Activated T-cell treated with anti-CD3 and anti-CD28 coated beads, Interleukin-2, amount 50 U/mL, for 24 hours (primary cell): ENCODE measurements around the gene RBM28.

Source experiments
- DNase-seq: peaks from one replicate; pipeline ENCODE4 v3.0.0-alpha.2; 2020
- H3K27ac Mint-ChIP-seq: 2 replicates; pipeline ENCODE4 v1.8.0; 2020; ENCODE audit warnings: mild to moderate bottlenecking, mixed read lengths
- H3K27me3 Mint-ChIP-seq: 2 replicates; pipeline ENCODE4 v1.8.0; 2020; ENCODE audit warnings: mixed read lengths
- H3K36me3 Mint-ChIP-seq: 2 replicates; pipeline ENCODE4 v1.8.0; 2020; ENCODE audit warnings: low read depth, mixed read lengths
- H3K4me1 Mint-ChIP-seq: 2 replicates; pipeline ENCODE4 v1.8.0; 2020; ENCODE audit warnings: low read depth, mixed read lengths
- H3K4me3 Mint-ChIP-seq: 2 replicates; pipeline ENCODE4 v1.8.0; 2020; ENCODE audit warnings: mild to moderate bottlenecking, moderate library complexity, mixed read lengths
- H3K9me3 Mint-ChIP-seq: 2 replicates; pipeline ENCODE4 v1.8.0; 2020; ENCODE audit warnings: mixed read lengths

RBM28 gene, protein sequence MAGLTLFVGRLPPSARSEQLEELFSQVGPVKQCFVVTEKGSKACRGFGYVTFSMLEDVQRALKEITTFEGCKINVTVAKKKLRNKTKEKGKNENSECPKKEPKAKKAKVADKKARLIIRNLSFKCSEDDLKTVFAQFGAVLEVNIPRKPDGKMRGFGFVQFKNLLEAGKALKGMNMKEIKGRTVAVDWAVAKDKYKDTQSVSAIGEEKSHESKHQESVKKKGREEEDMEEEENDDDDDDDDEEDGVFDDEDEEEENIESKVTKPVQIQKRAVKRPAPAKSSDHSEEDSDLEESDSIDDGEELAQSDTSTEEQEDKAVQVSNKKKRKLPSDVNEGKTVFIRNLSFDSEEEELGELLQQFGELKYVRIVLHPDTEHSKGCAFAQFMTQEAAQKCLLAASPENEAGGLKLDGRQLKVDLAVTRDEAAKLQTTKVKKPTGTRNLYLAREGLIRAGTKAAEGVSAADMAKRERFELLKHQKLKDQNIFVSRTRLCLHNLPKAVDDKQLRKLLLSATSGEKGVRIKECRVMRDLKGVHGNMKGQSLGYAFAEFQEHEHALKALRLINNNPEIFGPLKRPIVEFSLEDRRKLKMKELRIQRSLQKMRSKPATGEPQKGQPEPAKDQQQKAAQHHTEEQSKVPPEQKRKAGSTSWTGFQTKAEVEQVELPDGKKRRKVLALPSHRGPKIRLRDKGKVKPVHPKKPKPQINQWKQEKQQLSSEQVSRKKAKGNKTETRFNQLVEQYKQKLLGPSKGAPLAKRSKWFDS

GRCh38 chr7:128343554-128344430 lies at the start of gene RBM28:
TSS of gene RBM28 (minus strand) at chr7:128343908. CDS start at chr7:128343793, 115 bp downstream.
- Mint-ChIP-seq H3K9me3 (no peaks in the 10 kb centered on the region), H3K4me3 (peak within 1 kb of the TSS; percentile 98), H3K27ac (peak within 1 kb of the TSS; percentile 98), H3K36me3 (peaks cover 45% of the 10 kb centered on the region), H3K27me3 (no peaks in the 10 kb centered on the region), H3K4me1 (peaks cover 32% of the 10 kb centered on the region)
- DNase-seq = peak; percentile 90

- Mint-ChIP-seq H3K9me3 (no peaks in the 10 kb centered on the region), H3K27me3 (peaks cover 7% of the 10 kb centered on the region), H3K36me3 (peaks cover 54% of the 10 kb centered on the region), H3K4me1 (no peaks in the 10 kb centered on the region), H3K27ac (peak overlapping the region; percentile 37), H3K4me3 (no peak overlapping the region)
- no peak for DNase-seq
These were observed 49.0 kb upstream of the RBM28 start for GRCh38 chr7:128392446-128393327.

DNA sequence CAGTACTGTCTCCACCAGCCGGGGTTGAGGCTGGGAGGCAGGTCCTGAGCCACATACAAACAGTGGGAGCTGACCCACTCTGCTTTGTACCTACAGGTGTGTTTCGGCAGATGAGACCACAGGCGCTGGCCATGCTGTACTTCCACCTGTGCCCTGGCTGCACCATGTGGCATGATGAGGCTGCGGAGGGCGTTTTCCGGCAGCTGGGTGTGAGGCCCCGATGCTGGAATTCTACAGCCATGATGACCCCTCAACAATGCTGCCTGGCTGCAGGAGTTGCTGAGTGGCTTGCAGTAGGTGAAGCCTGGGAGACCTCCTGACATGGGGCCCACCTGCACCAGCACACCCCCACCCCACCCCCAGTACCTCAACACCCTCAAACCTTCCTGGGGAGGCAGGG lies 48.1 kb upstream of the RBM28 start:
- Mint-ChIP-seq H3K4me1 (no peaks in the 10 kb centered on the region), H3K9me3 (no peaks in the 10 kb centered on the region), H3K4me3 (no peak overlapping the region), H3K27me3 (peaks cover 7% of the 10 kb centered on the region), H3K27ac (no peak overlapping the region), H3K36me3 (peaks cover 45% of the 10 kb centered on the region)
- peak; percentile 30 for DNase-seq

DNA sequence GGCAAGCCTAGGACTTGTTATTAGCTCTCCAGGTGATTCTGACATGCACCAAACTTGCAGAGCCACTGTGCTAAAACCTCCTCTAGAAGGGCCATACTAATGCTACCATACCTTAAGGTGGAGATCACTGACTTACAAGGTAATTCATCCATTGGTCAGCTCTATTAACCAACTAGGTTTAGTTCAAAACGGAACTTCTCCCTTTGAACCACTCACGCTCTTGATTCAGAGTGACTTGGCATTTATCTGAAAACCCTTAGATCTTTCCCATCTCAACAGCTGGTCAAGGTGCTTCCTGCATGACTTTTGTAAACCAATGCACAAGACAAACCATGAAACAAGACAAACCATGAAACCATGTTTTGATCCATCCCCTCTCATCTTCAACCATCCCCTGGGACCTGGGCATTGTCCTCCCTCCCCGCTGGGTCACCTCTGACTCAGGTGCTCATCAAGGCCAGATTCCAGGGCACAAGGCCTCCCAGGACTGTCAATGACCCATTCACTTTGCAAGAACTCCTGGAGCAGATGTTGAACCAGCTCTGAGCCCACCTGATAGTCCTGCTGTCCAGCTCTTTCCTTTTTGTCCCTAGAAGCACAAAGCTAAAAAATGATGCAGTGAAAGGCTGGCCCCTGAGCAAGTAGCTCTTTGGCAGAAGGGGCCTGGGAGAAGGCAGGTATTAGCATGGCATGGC lies 47.3 kb upstream of the RBM28 start:
- Mint-ChIP-seq H3K9me3 (no peaks in the 10 kb centered on the region), H3K4me3 (no peak overlapping the region), H3K36me3 (peaks cover 38% of the 10 kb centered on the region), H3K27ac (peak overlapping the region; percentile 4), H3K4me1 (no peaks in the 10 kb centered on the region), H3K27me3 (peaks cover 7% of the 10 kb centered on the region)
- DNase-seq = no peak

- H3K27ac Mint-ChIP-seq = no peak overlapping the region
- H3K9me3 Mint-ChIP-seq = no peaks in the 10 kb centered on the region
- H3K4me1 Mint-ChIP-seq = no peaks in the 10 kb centered on the region
- no peak overlapping the region for H3K4me3 Mint-ChIP-seq
- H3K27me3 Mint-ChIP-seq = peaks cover 7% of the 10 kb centered on the region
- peak; percentile 27 for DNase-seq
- peaks cover 25% of the 10 kb centered on the region for H3K36me3 Mint-ChIP-seq
These were observed 46.1 kb upstream of the RBM28 start for GRCh38 chr7:128389618-128390329.

- Mint-ChIP-seq H3K4me3 (no peak overlapping the region), H3K4me1 (no peaks in the 10 kb centered on the region), H3K27me3 (peaks cover 7% of the 10 kb centered on the region), H3K27ac (no peak overlapping the region), H3K36me3 (peaks cover 19% of the 10 kb centered on the region), H3K9me3 (no peaks in the 10 kb centered on the region)
- DNase-seq = no peak
These were observed 45.4 kb upstream of the RBM28 start for GRCh38 chr7:128389085-128389617.

GRCh38 chr7:128388145-128388485 lies 44.4 kb upstream of the RBM28 start:
- H3K9me3 Mint-ChIP-seq = no peaks in the 10 kb centered on the region
- no peak overlapping the region for H3K4me3 Mint-ChIP-seq
- peaks cover 12% of the 10 kb centered on the region for H3K36me3 Mint-ChIP-seq
- peaks cover 7% of the 10 kb centered on the region for H3K27me3 Mint-ChIP-seq
- no peak for DNase-seq
- no peaks in the 10 kb centered on the region for H3K4me1 Mint-ChIP-seq
- H3K27ac Mint-ChIP-seq = no peak overlapping the region

- Mint-ChIP-seq H3K36me3 (peaks cover 8% of the 10 kb centered on the region), H3K4me3 (no peak overlapping the region), H3K27me3 (peaks cover 7% of the 10 kb centered on the region), H3K4me1 (no peaks in the 10 kb centered on the region), H3K27ac (no peak overlapping the region), H3K9me3 (no peaks in the 10 kb centered on the region)
- DNase-seq = peak; percentile 82
These were observed 43.8 kb upstream of the RBM28 start for GRCh38 chr7:128387216-128388144.

- H3K36me3 Mint-ChIP-seq = no peaks in the 10 kb centered on the region
- H3K9me3 Mint-ChIP-seq = no peaks in the 10 kb centered on the region
- no peak overlapping the region for H3K27ac Mint-ChIP-seq
- no peak for DNase-seq
- peaks cover 7% of the 10 kb centered on the region for H3K27me3 Mint-ChIP-seq
- H3K4me1 Mint-ChIP-seq = no peaks in the 10 kb centered on the region
- H3K4me3 Mint-ChIP-seq = no peak overlapping the region
These were observed 42.5 kb upstream of the RBM28 start for GRCh38 chr7:128385988-128386925.

GRCh38 chr7:128384726-128385125 lies 41.0 kb upstream of the RBM28 start:
- Mint-ChIP-seq H3K27me3 (peaks cover 7% of the 10 kb centered on the region), H3K4me1 (no peaks in the 10 kb centered on the region), H3K4me3 (no peak overlapping the region)

DNA sequence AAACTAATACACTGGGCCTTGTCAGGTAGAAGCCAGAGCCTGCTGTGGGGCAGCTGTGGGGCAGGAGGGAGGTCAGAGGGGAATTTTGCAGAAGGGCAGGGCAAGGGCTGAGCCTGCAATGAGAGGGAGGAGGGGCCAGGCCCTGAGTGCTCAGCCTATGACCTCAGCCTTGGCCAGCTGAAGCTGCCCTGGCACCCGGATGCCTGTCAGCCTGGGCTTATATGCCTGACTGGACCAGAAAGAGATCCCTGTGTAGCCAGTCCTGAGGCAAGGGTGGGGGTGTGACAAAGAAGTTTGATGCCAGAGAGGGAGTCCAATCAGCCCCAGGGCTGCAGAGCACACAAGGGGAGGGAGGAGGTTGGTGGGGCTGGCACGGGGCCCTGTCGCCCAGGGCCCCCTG lies 40.1 kb upstream of the RBM28 start:
- Mint-ChIP-seq H3K4me1 (no peaks in the 10 kb centered on the region), H3K9me3 (no peaks in the 10 kb centered on the region), H3K4me3 (no peak overlapping the region), H3K36me3 (no peaks in the 10 kb centered on the region), H3K27me3 (peaks cover 7% of the 10 kb centered on the region), H3K27ac (no peak overlapping the region)
- no peak for DNase-seq

More at GRCh38 chr7:128384726-128385125, 41.0 kb upstream of the RBM28 start:
- H3K27ac Mint-ChIP-seq = no peak overlapping the region
- no peak for DNase-seq
- H3K9me3 Mint-ChIP-seq = no peaks in the 10 kb centered on the region
- no peaks in the 10 kb centered on the region for H3K36me3 Mint-ChIP-seq
